GM23248 (cell line): ENCODE data around the gene NDUFS7. TPM values are rescaled to one million over a fixed set of nuclear protein-coding genes. Genes with fewer than 3 reads are reported as not detected.

Experiments used
- DNase-seq: peaks from one replicate; pipeline ENCODE4 v3.0.0-alpha.2; 2015
- H2AFZ ChIP-seq: fragments of 200-600 bp; sonication (generic); 2 replicates; pipeline ENCODE4 v1.6.1; 2016; ENCODE audit warnings: antibody characterized with exemption
- H3F3A ChIP-seq: fragments of 200-600 bp; sonication (generic); 2 replicates; pipeline ENCODE4 v1.6.1; 2016; ENCODE audit warnings: mild to moderate bottlenecking, antibody characterized with exemption, mixed run types; ENCODE audit not compliant: insufficient read depth
- H3K27ac ChIP-seq: fragments of 200-600 bp; sonication (generic); 2 replicates; pipeline ENCODE4 v1.5.1; 2016; ENCODE audit warnings: mild to moderate bottlenecking
- H3K27me3 ChIP-seq: fragments of 200-600 bp; sonication (generic); replicated peaks from 2 replicates; pipeline ENCODE4 v1.6.1; 2016; ENCODE audit warnings: mild to moderate bottlenecking; ENCODE audit not compliant: insufficient read depth
- H3K36me3 ChIP-seq: fragments of 200-600 bp; sonication (generic); 2 replicates; pipeline ENCODE4 v1.6.1; 2016; ENCODE audit warnings: low read depth, mild to moderate bottlenecking
- H3K4me1 ChIP-seq: fragments of 200-600 bp; sonication (generic); 2 replicates; pipeline ENCODE4 v1.6.1; 2016; ENCODE audit warnings: mild to moderate bottlenecking; ENCODE audit not compliant: insufficient read depth
- H3K4me2 ChIP-seq: fragments of 200-600 bp; sonication (generic); one replicate; pipeline ENCODE4 v1.6.1; 2016; ENCODE audit warnings: mild to moderate bottlenecking; ENCODE audit not compliant: unreplicated experiment
- H3K4me3 ChIP-seq: fragments of 200-600 bp; sonication (generic); 2 replicates; pipeline ENCODE4 v1.5.1; 2016; ENCODE audit warnings: mild to moderate bottlenecking
- H3K79me2 ChIP-seq: fragments of 200-600 bp; sonication (generic); 2 replicates; pipeline ENCODE4 v1.6.1; 2016; ENCODE audit warnings: mild to moderate bottlenecking; ENCODE audit not compliant: insufficient read depth
- H3K9ac ChIP-seq: fragments of 200-600 bp; sonication (generic); 2 replicates; pipeline ENCODE4 v1.6.1; 2016; ENCODE audit warnings: mild to moderate bottlenecking
- H3K9me2 ChIP-seq: fragments of 200-600 bp; sonication (generic); 2 replicates; pipeline ENCODE4 v1.6.1; 2016; ENCODE audit warnings: mixed run types, mild to moderate bottlenecking, moderate library complexity; ENCODE audit not compliant: insufficient read depth
- H3K9me3 ChIP-seq: fragments of 200-600 bp; sonication (generic); one replicate; pipeline ENCODE4 v1.6.1; 2017; ENCODE audit warnings: low read depth
- H4K20me1 ChIP-seq: fragments of 200-600 bp; sonication (generic); 2 replicates; pipeline ENCODE4 v1.6.0; 2016; ENCODE audit not compliant: insufficient read depth
- EZH2 ChIP-seq: fragments of 200-600 bp; sonication (generic); IDR thresholded peaks from 2 replicates; pipeline ENCODE4 v1.6.1; 2018; ENCODE audit warnings: antibody characterized with exemption, mild to moderate bottlenecking; ENCODE audit not compliant: insufficient read depth, poor library complexity, severe bottlenecking
- EZH2phosphoT487 ChIP-seq: fragments of 200-600 bp; sonication (generic); IDR thresholded peaks from 2 replicates; pipeline ENCODE4 v1.6.1; 2018; ENCODE audit warnings: antibody characterized with exemption, moderate library complexity, mild to moderate bottlenecking, low read depth; ENCODE audit not compliant: insufficient read depth
- WGBS, 2 experiments: methylation state at CpG; one replicate each; pipeline ENCODE4 v1.1.6; 2015 to 2017; ENCODE audit warnings: low lambda C conversion rate in 2 of 2, low coverage in 1 of 2; ENCODE audit errors: missing lambda C conversion rate in 2 of 2; 5-methylcytosine and 5-hydroxymethylcytosine counted together
- in situ Hi-C: fragments of 300-500 bp; cut with MboI; formaldehyde crosslinking; loops from 2 replicates; pipeline ENCODE4 v1.15.0; 2020
- polyA plus RNA-seq: library from polyadenylated mRNA; unstranded; fragments of >200 nt; fragmentation: Nextera tagmentation; extraction: Ambion mirVana; gene quantifications from 2 replicates; pipeline ENCODE4 v1.2.1, GENCODE V29; 2016
- total RNA-seq: library from RNA; depleted of rRNA; stranded (reverse); fragments of >200 nt; shearing (Covaris generic); gene quantifications from 2 replicates; pipeline ENCODE4 v1.2.3, GENCODE V29; 2014

Gene NDUFS7
- total and polyA plus RNA-seq, 2 experiments from 2014 or later = 67.1 to 173 TPM

GRCh38 chr19:1427221-1427920, 43.7 kb downstream of the NDUFS7 start:
- H3K79me2 ChIP-seq = peaks cover 85% of the 10 kb centered on the region
- H3K36me3 ChIP-seq = peaks cover 19% of the 10 kb centered on the region; the same call in 1 of the 2 replicates
- H3F3A ChIP-seq = no peaks in the 10 kb centered on the region
- no peak overlapping the region for H3K4me3 ChIP-seq
- no peak for DNase-seq
- H2AFZ ChIP-seq = no peak overlapping the region
- H3K9me2 ChIP-seq = no peaks in the 10 kb centered on the region
- TF ChIP-seq EZH2 = no peak
- no peak for TF ChIP-seq EZH2phosphoT487
- no peak overlapping the region for H3K4me2 ChIP-seq
- in situ Hi-C loops = no loop called here
- no peaks in the 10 kb centered on the region for H3K4me1 ChIP-seq
- WGBS, 2 experiments = 91 to 96% methylated on average over 27 of the region's 27 CpGs
- H3K9ac ChIP-seq = no peak overlapping the region
- H3K9me3 ChIP-seq = no peaks in the 10 kb centered on the region
- H3K27ac ChIP-seq = no peak overlapping the region
- H4K20me1 ChIP-seq = no peaks in the 10 kb centered on the region
- H3K27me3 ChIP-seq = no peaks in the 10 kb centered on the region

- Histone ChIP-seq H3K9ac (no peak overlapping the region), H3K27ac (no peak overlapping the region), H3K4me2 (no peak overlapping the region), H3K27me3 (no peaks in the 10 kb centered on the region), H3K9me3 (no peaks in the 10 kb centered on the region), H3K79me2 (peaks cover 70% of the 10 kb centered on the region), H3K36me3 (peaks cover 12% of the 10 kb centered on the region; the same call in 1 of the 2 replicates), H2AFZ (no peak overlapping the region), H3K4me1 (no peaks in the 10 kb centered on the region), H3F3A (no peaks in the 10 kb centered on the region), H3K9me2 (no peaks in the 10 kb centered on the region), H3K4me3 (no peak overlapping the region), H4K20me1 (no peaks in the 10 kb centered on the region)
- 89 to 90% methylated on average over 40 to 41 of the region's 41 CpGs for WGBS, 2 experiments
- no peak for DNase-seq
- in situ Hi-C loops = no loop called here
- TF ChIP-seq EZH2phosphoT487 = no peak
- TF ChIP-seq EZH2 = no peak
Measured at GRCh38 chr19:1428738-1429391, 45.2 kb downstream of the NDUFS7 start.

DNA sequence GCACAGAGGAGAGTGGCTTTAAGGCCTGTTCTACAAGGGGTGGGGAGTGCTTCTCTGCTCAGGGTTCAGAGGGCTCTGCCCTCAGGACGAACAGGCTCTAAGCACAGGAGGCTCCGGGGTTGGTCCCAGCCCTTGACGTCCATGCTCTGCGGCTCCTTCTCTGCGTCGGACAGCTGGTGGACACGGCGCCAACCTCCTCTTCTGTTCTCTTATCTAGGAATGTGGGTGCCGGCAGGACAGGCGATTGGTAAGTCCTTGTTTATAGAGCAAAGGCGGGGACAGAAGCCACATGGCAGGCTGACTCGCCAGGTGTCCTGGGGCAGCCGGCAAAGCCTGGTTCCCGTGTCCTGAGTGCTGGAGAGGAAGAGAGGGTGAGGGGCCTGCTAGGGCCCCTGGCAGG, 46.0 kb downstream of the NDUFS7 start:
- Histone ChIP-seq H3K9ac (no peak overlapping the region), H4K20me1 (no peaks in the 10 kb centered on the region), H3K9me3 (no peaks in the 10 kb centered on the region), H3K9me2 (no peaks in the 10 kb centered on the region), H3K4me2 (no peak overlapping the region), H3K4me3 (no peak overlapping the region), H3K79me2 (peaks cover 64% of the 10 kb centered on the region), H3K27me3 (no peaks in the 10 kb centered on the region), H3F3A (no peaks in the 10 kb centered on the region), H3K4me1 (no peaks in the 10 kb centered on the region), H3K27ac (no peak overlapping the region), H2AFZ (no peak overlapping the region), H3K36me3 (peaks cover 12% of the 10 kb centered on the region; the same call in 1 of the 2 replicates)
- 84 to 85% methylated on average over 14 of the region's 14 CpGs for WGBS, 2 experiments
- TF ChIP-seq EZH2 (no peak), EZH2phosphoT487 (no peak)
- in situ Hi-C loops = no loop called here
- DNase-seq = no peak

DNA sequence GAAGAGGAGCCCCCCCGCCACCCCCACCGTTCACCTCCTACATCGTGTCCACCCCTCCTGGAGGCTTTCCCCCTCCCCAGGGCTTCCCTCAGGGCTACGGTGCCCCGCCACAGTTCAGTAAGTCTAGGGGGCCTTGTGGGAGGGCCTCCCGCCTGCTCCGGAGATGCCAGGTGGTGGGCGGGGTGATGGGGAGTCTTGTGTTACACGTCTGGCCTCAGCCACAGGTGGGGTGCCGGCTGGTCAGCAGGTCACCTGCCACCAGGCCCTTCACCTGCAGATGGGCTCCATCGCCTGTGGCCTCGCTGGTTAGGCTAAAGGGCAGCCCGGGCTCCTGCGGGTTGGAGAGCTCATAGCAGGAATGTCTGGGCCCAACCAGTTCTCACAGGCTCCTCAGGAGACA, 46.5 kb downstream of the NDUFS7 start:
- Histone ChIP-seq H3K36me3 (peaks cover 15% of the 10 kb centered on the region), H3K79me2 (peaks cover 59% of the 10 kb centered on the region)
- no peak for DNase-seq

More for the DNA sequence above, 46.5 kb downstream of the NDUFS7 start:
- H4K20me1 ChIP-seq = no peaks in the 10 kb centered on the region
- H3K4me2 ChIP-seq = no peak overlapping the region
- no peak overlapping the region for H3K27ac ChIP-seq
- no peak overlapping the region for H3K4me3 ChIP-seq
- in situ Hi-C loops = no loop called here
- H2AFZ ChIP-seq = no peak overlapping the region
- no peak overlapping the region for H3K9ac ChIP-seq
- WGBS, 2 experiments = 87 to 91% methylated on average over 11 to 14 of the region's 14 CpGs
- H3K27me3 ChIP-seq = no peaks in the 10 kb centered on the region
- H3K9me3 ChIP-seq = no peaks in the 10 kb centered on the region
- H3K9me2 ChIP-seq = no peaks in the 10 kb centered on the region
- no peak for TF ChIP-seq EZH2phosphoT487
- TF ChIP-seq EZH2 = no peak
- no peaks in the 10 kb centered on the region for H3K4me1 ChIP-seq
- peaks cover 2% of the 10 kb centered on the region for H3F3A ChIP-seq
